ENCODE data around the gene MYEOV.

MYEOV gene

DNA sequence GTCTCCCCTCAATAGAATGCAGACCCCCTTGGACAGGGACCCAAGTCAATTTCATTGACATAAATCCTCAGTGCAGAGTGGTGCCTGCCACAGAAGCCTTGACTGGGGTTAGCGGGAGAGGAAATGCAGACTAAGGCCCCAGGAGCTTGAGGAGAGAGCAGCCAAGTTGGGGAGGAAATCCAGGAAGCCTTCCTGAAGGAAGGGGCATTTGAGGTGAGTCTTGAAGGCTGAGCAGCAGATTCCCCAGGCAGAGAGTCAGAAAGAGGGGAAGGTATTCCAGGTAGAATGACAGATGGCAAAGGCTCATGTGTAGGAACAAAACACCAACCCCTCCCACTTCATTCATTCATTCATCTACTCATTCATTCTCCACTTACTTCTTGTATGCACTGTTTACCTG lies 10.3 kb downstream of the MYEOV start:
- no peak for DNase-seq (ENCODE audit: low spot score)
- TF ChIP-seq, protein P1, sequence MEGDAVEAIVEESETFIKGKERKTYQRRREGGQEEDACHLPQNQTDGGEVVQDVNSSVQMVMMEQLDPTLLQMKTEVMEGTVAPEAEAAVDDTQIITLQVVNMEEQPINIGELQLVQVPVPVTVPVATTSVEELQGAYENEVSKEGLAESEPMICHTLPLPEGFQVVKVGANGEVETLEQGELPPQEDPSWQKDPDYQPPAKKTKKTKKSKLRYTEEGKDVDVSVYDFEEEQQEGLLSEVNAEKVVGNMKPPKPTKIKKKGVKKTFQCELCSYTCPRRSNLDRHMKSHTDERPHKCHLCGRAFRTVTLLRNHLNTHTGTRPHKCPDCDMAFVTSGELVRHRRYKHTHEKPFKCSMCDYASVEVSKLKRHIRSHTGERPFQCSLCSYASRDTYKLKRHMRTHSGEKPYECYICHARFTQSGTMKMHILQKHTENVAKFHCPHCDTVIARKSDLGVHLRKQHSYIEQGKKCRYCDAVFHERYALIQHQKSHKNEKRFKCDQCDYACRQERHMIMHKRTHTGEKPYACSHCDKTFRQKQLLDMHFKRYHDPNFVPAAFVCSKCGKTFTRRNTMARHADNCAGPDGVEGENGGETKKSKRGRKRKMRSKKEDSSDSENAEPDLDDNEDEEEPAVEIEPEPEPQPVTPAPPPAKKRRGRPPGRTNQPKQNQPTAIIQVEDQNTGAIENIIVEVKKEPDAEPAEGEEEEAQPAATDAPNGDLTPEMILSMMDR (IDR thresholded peaks at IDR 0.05; ENCODE audit: extremely low read depth, missing control alignments), result no peak

DNA sequence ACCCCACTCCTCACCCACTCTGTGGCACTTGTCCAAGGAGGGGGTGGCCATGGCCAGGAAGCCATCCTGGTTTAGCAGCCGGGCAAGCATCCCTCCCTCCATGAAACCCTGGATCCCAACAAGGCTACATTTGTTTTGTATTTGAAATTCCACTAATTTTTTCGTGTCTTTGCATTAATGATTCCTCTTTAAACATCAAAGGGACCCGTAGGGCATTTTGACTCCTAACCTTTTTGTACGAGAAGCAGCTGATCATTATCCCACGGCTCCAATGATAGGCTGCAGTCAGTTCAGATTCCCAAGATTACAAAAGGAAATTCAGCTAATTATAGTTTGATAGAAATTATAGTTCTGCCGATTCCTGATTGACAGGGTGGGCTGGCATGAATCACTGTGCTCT lies 10.7 kb downstream of the MYEOV start:
- TF ChIP-seq, protein P1 (IDR thresholded peaks at IDR 0.05; ENCODE audit: extremely low read depth, missing control alignments), result no peak
- no peak for DNase-seq (ENCODE audit: low spot score)

DNA sequence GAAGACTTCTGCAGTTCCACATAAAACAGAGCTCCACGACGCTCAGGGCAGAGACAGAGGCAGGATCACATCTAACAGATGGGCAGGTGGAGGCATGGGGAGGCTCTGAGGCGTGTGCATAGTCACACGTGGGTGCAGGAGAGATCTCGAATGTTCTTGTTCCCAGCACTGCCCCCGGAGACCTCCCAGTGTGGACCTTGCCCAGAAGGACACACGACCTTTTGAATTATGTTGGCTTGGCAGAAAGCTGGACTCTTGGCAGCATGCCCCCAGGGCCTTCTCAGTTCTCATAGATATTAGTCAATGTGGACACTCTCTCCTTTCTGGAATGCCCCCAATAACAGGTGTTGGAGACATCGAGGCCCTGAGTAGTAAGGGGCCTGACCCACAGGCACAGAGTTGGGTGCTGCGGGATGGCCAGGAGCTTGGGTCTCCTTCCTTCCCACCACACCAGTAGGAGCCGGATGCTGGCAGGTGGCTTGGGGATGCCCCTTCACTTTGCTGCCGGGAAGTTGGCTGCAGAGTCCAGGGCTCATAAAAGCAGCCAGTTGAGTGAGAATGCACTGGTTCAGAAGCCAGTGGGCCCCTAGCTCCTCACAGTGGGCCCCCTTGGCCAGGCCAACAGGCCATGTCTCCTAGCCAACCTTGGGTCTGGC lies 12.1 kb downstream of the MYEOV start:
- TF ChIP-seq, protein P1 (IDR thresholded peaks at IDR 0.05; ENCODE audit: extremely low read depth, missing control alignments), result no peak
- no peak for DNase-seq (ENCODE audit: low spot score)

DNA sequence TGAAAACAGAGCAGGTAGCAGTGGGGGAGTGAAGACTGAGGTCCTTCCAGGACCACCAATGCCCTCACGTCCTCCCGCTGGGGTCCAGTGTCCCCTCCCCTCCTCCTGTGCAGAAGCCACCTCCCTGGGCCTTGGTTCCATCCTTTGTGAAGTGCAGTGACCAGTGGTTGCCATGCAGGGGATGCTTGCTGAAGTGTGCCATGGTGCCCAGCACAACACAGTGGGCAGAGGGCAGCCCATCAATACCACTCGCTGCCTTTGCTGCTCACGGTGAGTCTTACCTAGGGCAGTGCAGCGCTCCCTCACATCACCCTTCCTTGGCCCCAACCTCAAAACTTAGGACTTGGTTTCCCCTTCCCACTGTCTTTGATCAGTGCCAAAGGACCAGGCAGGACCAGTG lies 12.9 kb downstream of the MYEOV start:
- DNase-seq (ENCODE audit: low spot score), result no peak
- TF ChIP-seq, protein P1 (IDR thresholded peaks at IDR 0.05; ENCODE audit: extremely low read depth, missing control alignments), result no peak

DNA sequence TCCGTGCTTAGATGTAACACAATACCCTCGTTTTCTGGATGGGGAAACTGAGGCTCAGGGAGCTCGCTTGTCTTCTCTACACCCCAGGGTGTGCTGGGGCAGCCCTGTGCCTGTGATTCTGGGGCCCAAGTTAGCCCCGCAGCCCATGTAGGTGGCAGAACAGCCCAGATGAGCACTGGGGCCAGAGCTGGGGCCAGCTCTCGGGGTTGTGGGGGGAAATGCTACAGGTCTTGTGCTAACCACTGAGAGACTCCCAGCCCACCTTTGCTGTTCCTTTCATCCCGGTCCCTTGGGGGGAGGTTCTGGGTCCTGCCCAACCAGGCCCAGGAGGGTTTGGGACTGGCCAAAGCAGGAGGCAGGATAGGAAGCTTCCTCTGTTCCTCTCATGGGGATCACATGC lies 13.5 kb downstream of the MYEOV start:
- TF ChIP-seq, protein P1 (IDR thresholded peaks at IDR 0.05; ENCODE audit: extremely low read depth, missing control alignments), result no peak
- DNase-seq (ENCODE audit: low spot score), result no peak

DNA sequence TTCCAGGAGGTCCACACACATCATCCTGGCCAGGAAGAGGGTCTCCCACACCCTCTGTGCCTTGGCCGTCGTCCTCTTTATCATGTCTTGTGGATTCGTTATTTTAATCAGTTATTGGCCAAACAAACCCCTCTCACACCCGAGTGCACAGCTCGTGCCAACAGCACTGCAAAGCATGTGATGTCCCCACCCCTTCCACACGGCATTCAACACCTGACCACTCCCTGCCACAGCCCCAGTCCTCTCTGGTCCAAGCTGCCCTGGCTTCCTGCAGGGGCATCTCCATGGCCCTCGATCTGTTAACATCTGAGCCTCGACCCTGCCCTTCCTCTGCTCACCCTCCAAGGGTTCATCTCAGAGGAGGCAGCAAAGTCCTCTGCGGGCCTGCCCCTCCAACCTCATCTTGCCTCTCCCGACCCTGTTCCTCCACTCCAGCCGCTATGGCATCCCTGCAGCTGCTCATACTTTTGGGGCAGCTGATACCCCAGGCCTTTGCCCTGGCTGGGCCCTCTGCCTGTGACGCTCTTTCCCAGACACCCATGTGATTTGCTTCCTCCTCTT lies 14.0 kb downstream of the MYEOV start:
- DNase-seq (ENCODE audit: low spot score), result no peak
- TF ChIP-seq, protein P1 (IDR thresholded peaks at IDR 0.05; ENCODE audit: extremely low read depth, missing control alignments), result no peak

DNA sequence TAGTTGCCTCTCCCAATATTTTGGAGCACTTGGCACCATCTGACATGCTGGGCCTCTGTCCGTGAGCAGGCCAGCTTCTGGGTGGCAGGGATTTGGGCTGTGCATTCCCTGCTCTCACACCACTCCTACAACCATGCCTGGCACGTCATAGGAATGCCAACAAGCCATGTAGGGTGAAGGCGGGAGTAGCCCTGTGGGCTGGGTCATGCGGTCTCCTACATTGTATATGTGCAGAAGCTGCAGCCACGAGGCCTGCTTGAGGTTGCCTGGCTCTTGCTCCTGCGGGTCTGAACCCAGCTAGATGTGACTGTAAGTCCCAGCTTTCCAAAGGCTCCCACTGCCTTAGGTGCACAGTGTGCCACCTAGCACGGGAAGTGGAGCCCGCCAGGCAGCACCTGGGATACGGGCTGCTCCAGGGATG lies 14.5 kb downstream of the MYEOV start:
- TF ChIP-seq, protein P1 (IDR thresholded peaks at IDR 0.05; ENCODE audit: extremely low read depth, missing control alignments), result no peak
- no peak for DNase-seq (ENCODE audit: low spot score)
